ENCODE data around the gene NXN.
A peak's percentile ranks its signal among the peaks of the same experiment; 100 is the strongest.
"Not testable (repeated sequence)": the region's sequence is repeated elsewhere in the genome, so short reads cannot be mapped to it uniquely, and the experiment has no call there.

NXN gene

DNA sequence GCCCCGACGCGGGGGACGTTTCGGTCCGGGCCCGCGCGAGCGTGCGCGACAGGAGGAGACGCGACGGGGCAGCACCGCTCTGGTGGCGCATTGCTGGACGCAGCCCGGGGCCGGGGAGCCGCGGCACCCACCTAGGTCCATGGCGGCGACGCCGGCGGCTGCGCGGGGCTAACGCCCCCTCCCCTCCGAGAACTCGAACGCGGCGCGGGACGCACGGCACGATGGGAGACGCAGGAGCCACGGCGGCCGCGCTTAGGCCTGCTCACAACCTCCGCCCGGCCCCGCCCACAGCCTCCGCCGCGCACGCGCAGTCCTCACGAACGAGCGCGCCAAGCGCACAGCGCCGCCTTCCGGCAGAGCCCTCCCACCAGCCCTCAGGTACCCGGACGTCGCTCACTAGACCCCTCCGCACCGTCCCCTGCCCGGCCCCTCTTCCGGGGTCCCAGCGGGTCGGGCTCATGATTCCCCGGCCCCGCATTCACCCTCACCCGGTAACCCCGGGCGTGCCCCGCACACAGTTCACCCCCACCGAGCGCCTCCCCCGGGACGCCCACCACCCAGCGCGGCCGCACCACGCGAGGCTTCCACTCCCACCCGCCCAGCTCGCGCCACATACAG lies 227.5 kb downstream of the NXN start, which contains the start of gene GEMIN4:
TSS of gene GEMIN4 (minus strand) at position 263 of the 618 bp plus-strand sequence. CDS start at position 141, 122 bp downstream.
- DNase-seq: peak in 1 of 2 experiments; percentile 56

DNA sequence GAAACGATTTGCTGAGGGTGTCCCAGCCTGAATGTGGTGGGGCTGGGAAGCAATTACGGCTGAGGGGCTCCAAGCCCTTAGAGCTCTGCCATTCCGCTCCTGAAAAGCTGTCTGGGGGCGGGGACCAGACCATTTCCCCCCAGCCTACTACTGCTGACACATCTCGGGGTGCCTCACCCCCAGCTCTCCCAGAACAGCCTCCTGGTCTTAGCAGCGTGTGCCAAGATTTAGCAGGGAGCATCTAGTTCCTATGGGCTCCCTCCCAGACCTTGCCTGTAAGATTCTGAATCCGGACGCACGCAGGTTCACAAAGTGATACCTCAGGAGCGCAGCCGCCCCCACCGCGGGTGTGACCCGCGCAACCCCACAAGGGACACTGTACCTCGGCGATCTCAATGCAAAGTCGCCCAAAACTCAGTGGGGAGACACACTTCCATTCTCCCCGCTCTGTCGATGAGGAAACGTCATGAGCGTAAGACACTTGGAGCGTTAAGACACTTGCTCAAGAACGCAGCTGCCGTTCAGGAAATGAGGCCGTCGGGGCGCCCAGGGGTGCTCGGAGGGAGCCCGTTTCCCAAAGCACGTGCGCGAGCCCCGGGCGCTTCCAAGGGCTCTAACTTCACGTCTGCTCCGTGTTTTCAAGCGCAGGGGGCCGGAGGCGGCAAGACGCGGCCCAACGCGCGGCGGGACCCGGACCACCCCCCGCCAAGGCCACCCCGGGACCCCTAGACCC lies 228.1 kb downstream of the NXN start:
- no peak for DNase-seq

DNA sequence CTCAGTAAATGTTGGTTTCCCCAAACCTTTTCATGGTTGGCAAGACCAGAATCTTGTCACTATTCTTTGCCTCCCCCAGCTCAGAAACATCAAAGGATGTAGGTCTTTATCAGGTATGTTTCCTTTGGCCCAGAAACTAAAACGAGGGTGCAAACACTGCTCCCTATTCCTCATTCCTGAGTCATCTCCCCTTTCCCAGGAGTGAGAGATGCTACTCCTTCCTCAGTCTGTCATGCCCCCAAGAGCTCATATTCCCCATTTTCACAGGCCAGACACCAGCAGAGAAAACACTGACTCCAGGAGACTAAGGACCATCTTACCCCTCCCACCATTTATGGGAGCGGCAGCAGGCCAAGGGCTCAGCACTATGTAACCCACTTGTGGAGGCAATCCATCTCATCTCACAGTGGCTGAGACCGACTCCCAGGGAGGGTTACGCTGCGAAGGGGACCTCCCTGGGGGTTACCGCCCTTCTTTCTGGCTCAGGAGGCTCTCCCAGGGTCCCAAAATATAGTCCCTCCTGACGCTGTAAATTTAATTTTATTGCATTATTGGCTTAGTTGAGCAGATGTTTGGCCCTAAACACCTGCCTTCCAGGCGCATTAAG lies 229.0 kb downstream of the NXN start:
- no peak for DNase-seq

DNA sequence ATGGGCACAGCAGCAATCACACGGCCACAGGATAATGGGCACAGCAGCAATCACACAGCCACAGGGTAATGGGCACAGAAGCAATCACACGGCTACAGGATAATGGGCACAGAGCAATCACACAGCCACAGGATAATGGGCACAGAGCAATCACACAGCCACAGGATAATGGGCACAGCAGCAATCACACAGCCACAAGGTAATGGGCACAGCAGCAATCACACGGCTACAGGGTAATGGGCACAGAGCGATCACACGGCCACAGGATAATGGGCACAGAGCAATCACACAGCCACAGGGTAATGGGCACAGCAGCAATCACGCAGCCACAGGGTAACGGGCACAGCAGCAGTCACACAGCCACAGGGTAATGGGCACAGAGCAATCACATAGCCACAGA lies 230.2 kb downstream of the NXN start:
- not testable (repeated sequence) for DNase-seq
